GM12878 (cell line): ENCODE results near the gene ACACA. TPM values are rescaled to one million over a fixed set of nuclear protein-coding genes. Genes with fewer than 3 reads are reported as not detected.

Source experiments
- ATAC-seq: fragments of 200-7000 bp; cut with Tn5 transposase; 3 replicates; pipeline ENCODE4 v1.9.1; 2020; ENCODE audit warnings: mild to moderate bottlenecking, moderate library complexity
- BruUV-seq: library from RNA; stranded (reverse); fragments of 400-500 nt; replicated peaks from 2 replicates; lab custom pipeline; 2021; lab: Mats Ljungman, UMichigan
- CTCF ChIA-PET: fragments of 300-600 bp; sonication (Branson Sonifier 250); formaldehyde crosslinking; extraction: SDS; loops from one replicate; lab custom pipeline; 2021; ENCODE audit warnings: inconsistent platforms; lab: Yijun Ruan, JAX
- POLR2A ChIA-PET: fragments of 350-600 bp; formaldehyde crosslinking; extraction: SDS; loops from one replicate; lab custom pipeline; 2021; ENCODE audit warnings: inconsistent platforms; lab: Charles Lee
- RAD21 ChIA-PET: fragments of 300-600 bp; sonication (Branson Sonifier 250); formaldehyde crosslinking; loops from one replicate; lab custom pipeline; 2023; ENCODE audit warnings: antibody characterized with exemption; ENCODE audit not compliant: unreplicated experiment; lab: Charles Lee
- SMC1A ChIA-PET: fragments of 300-600 bp; sonication (Branson Sonifier 250); formaldehyde crosslinking; loops from one replicate; lab custom pipeline; 2023; ENCODE audit not compliant: unreplicated experiment, uncharacterized antibody; lab: Charles Lee
- DNase-seq: peaks from one replicate; pipeline ENCODE4 v3.0.0-alpha.2; 2011; ENCODE audit warnings: low read depth, low spot score
- FAIRE-seq: peaks from 3 replicates; lab custom pipeline; 2011; peaks lifted over from hg19 to GRCh38; lab: Jason Lieb, UNC
- H2AFZ ChIP-seq: 2 replicates; pipeline ENCODE4 v1.6.0; 2011; ENCODE audit warnings: low read depth, low read length, control low read depth; ENCODE audit not compliant: control insufficient read depth
- H3K27ac ChIP-seq: 2 replicates; pipeline ENCODE4 v1.5.1; 2011; ENCODE audit warnings: control low read depth; ENCODE audit not compliant: control insufficient read depth, insufficient read depth
- H3K27me3 ChIP-seq, 2 experiments: replicated peaks in 1 of 2; 2 replicates each; pipeline versions ENCODE4 v1.6.0 to v1.6.1; 2011; ENCODE audit warnings: low read length in 1 of 2; ENCODE audit not compliant: control insufficient read depth in 2 of 2, insufficient read depth in 2 of 2
- H3K36me3 ChIP-seq, 2 experiments: 2 replicates each; pipeline ENCODE4 v1.5.1; 2011; ENCODE audit warnings: low read length in 1 of 2; ENCODE audit not compliant: control insufficient read depth in 2 of 2, insufficient read depth in 2 of 2
- H3K4me1 ChIP-seq: 2 replicates; pipeline ENCODE4 v1.6.1; 2011; ENCODE audit warnings: mild to moderate bottlenecking, low read length, moderate library complexity, mixed read lengths; ENCODE audit not compliant: control insufficient read depth, insufficient read depth
- H3K4me2 ChIP-seq: 2 replicates; pipeline ENCODE4 v1.6.0; 2011; ENCODE audit warnings: control low read depth; ENCODE audit not compliant: control insufficient read depth, insufficient read depth
- H3K4me3 ChIP-seq: fragments of 200-600 bp; sonication (generic); 2 replicates; pipeline ENCODE4 v1.5.1; 2016
- H3K79me2 ChIP-seq: 2 replicates; pipeline ENCODE4 v1.6.0; 2011; ENCODE audit warnings: low read length; ENCODE audit not compliant: control insufficient read depth, insufficient read depth
- H3K9ac ChIP-seq: 2 replicates; pipeline ENCODE4 v1.8.0; 2011; ENCODE audit warnings: low read length, control low read depth, mixed read lengths; ENCODE audit not compliant: control insufficient read depth, insufficient read depth
- H3K9me3 ChIP-seq: replicated peaks from 3 replicates; pipeline ENCODE4 v1.5.1; 2011; ENCODE audit warnings: mild to moderate bottlenecking, low read length; ENCODE audit not compliant: control insufficient read depth, insufficient read depth
- H4K20me1 ChIP-seq: 2 replicates; pipeline ENCODE4 v1.6.0; 2011; ENCODE audit not compliant: control insufficient read depth, insufficient read depth
- ATF3 ChIP-seq: IDR thresholded peaks from 2 replicates; pipeline ENCODE4 v1.6.1; 2011; ENCODE audit warnings: low read depth, mild to moderate bottlenecking, low read length, moderate library complexity, borderline replicate concordance; ENCODE audit errors: extremely low read depth
- ATF7 ChIP-seq: fragments of 450-650 bp; IDR thresholded peaks from 2 replicates; pipeline ENCODE4 v1.6.1; 2016; ENCODE audit warnings: low read depth, mild to moderate bottlenecking
- BRCA1 ChIP-seq: IDR thresholded peaks from 2 replicates; pipeline ENCODE4 v1.6.1; 2011; ENCODE audit warnings: low read depth, low read length, improper control_type of control experiment
- CHD1 ChIP-seq: IDR thresholded peaks from 2 replicates; pipeline ENCODE4 v1.6.1; 2012; ENCODE audit warnings: low read depth, low read length, improper control_type of control experiment
- FOS ChIP-seq: IDR thresholded peaks from 3 replicates; pipeline ENCODE4 v1.6.1; 2011; ENCODE audit warnings: borderline replicate concordance; ENCODE audit not compliant: insufficient read length; ENCODE audit errors: extremely low read depth
- HDAC2 ChIP-seq: fragments of 200-600 bp; sonication (generic); IDR thresholded peaks from 2 replicates; pipeline ENCODE4 v1.6.1; 2017
- MTA3 ChIP-seq: IDR thresholded peaks from 2 replicates; pipeline ENCODE4 v1.6.1; 2012; ENCODE audit warnings: low read length, inconsistent platforms, borderline replicate concordance
- NR2F1 ChIP-seq: fragments of 450-650 bp; conservative IDR thresholded peaks from 2 replicates; pipeline ENCODE4 v1.6.1; 2017; ENCODE audit warnings: mild to moderate bottlenecking
- PBX3 ChIP-seq: IDR thresholded peaks from 2 replicates; pipeline ENCODE4 v1.6.1; 2011; ENCODE audit warnings: mild to moderate bottlenecking, low read depth, low read length, moderate library complexity; ENCODE audit not compliant: insufficient replicate concordance
- POLR2AphosphoS5 ChIP-seq: IDR thresholded peaks from 2 replicates; pipeline ENCODE4 v1.6.1; 2011; ENCODE audit warnings: mild to moderate bottlenecking, low read length, inconsistent platforms
- RELA ChIP-seq: fragments of 450-650 bp; IDR thresholded peaks from 2 replicates; pipeline ENCODE4 v1.8.0; 2014; ENCODE audit warnings: borderline replicate concordance; ENCODE audit not compliant: partially characterized antibody
- SMC3 ChIP-seq: IDR thresholded peaks from 2 replicates; pipeline ENCODE4 v1.6.1; 2011; ENCODE audit warnings: low read length, improper control_type of control experiment, borderline replicate concordance
- YBX1 ChIP-seq: fragments of 450-650 bp; IDR thresholded peaks from 2 replicates; pipeline ENCODE4 v1.6.1; 2016; ENCODE audit warnings: antibody characterized with exemption
- YY1 ChIP-seq: IDR thresholded peaks from 2 replicates; pipeline ENCODE4 v1.6.1; 2011; ENCODE audit warnings: low read depth, mild to moderate bottlenecking, low read length
- WGBS: methylation state at CpG from one replicate; pipeline ENCODE4 v1.1.6; 2016; ENCODE audit warnings: low lambda C conversion rate; ENCODE audit not compliant: insufficient replicate concordance, insufficient coverage; ENCODE audit errors: missing lambda C conversion rate; 5-methylcytosine and 5-hydroxymethylcytosine counted together
- in situ Hi-C: fragments of 300-500 bp; cut with MboI; formaldehyde crosslinking; loops from 9 replicates; pipeline ENCODE4 v1.14.3; 2018; ENCODE audit warnings: mixed read lengths
- intact Hi-C: fragments of 100-400 bp; cut with micrococcal nuclease; formaldehyde crosslinking; loops from one replicate; pipeline ENCODE4 v1.14.2; 2022; ENCODE audit not compliant: unreplicated experiment
- polyA plus RNA-seq, 11 experiments: library from polyadenylated mRNA; depleted of rRNA in 4 of 11; unstranded in 6 of 11; stranded (reverse) in 5 of 11; fragments of >200 nt; fragmentation: Nextera tagmentation in 4 of 11; fragmentation: Illumina TruSeq in 1 of 11; extraction: Ambion mirVana in 4 of 11; extraction: Trizol in 1 of 11; gene quantifications; 1 replicate in 1 of 11; 2 replicates in 10 of 11; pipeline versions ENCODE4 v1.2.1 to v1.2.3, GENCODE V29; 2011 to 2016; ENCODE audit warnings: inconsistent platforms in 2 of 11, missing spikeins in 2 of 11, low read depth in 1 of 11
- total RNA-seq, 4 experiments: library from RNA; depleted of rRNA in 3 of 4; stranded (reverse); fragments of >200 nt in 3 of 4; fragmentation: Illumina TruSeq in 1 of 4; extraction: Trizol in 1 of 4; gene quantifications; 2 replicates each; pipeline versions ENCODE4 v1.2.1 to v1.2.3, GENCODE V29; 2013 to 2021

ACACA gene
- total and polyA plus RNA-seq, 10 of the 15 experiments (the other 5 are each of a cell fraction or from before 2014, with no cell fraction given) = 12.9 to 74.2 (median 32.0) TPM

DNA sequence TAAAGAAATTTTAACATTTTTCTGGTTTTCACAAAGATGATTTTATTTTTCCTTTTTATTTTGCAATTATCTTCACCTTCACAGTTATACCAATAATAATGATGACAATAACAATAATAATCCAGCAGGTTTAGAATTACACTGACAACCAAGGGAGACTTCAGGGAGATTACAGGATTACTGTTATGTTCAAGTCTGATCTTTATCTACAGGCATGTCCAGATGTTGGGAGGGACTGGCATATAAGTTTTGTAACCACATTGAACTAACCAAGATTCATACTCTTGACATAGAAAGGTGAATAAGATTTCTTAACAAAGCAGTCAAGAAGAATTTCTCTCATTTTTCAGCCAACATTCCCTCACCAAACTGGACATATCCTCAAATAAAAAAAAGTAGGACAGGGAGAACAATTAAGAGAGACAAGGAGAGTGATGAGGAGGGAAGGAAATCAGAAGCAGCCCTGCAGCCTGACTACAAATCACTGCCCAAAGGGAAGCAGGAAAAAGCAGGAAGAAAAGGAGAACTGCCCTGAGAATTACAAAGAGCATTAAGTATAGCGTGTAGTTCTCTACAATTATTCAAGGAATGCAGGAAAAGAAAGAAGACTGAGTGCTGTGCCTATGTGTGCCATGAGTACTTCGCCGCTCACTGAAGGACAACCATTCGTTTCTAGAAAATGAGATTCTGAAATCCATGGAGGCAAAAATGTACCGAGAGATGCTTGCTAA is 186.6 kb downstream of the ACACA start:
- TF ChIP-seq RELA = no peak
- no peak for TF ChIP-seq NR2F1
- TF ChIP-seq BRCA1 = no peak
- TF ChIP-seq YY1 = no peak
- intact Hi-C loops = no loop called here
- no peak for ATAC-seq
- no TSS peak for BruUV-seq
- ChIA-PET SMC1A (interaction anchor here (1.4 to 1.6 kb wide), 2 partner anchors 10 to 17 kb away, joined by 3 to 5 read pairs; no protein-coding TSS in a partner anchor), POLR2A (no interaction called here), CTCF (interaction anchor here (1.3 to 1.4 kb wide), 2 partner anchors 10 to 14 kb away, joined by 4 to 6 read pairs; no protein-coding TSS in a partner anchor), RAD21 (no interaction called here)
- no peak overlapping the region for H2AFZ ChIP-seq
- no peaks in the 10 kb centered on the region for H4K20me1 ChIP-seq
- no peaks in the 10 kb centered on the region for H3K79me2 ChIP-seq
- no peak overlapping the region for H3K9ac ChIP-seq
- H3K4me2 ChIP-seq = no peak overlapping the region
- H3K4me1 ChIP-seq = no peaks in the 10 kb centered on the region
- WGBS = 91% methylated on average over 5 of the region's 5 CpGs
- no peaks in the 10 kb centered on the region for H3K27me3 ChIP-seq
- H3K9me3 ChIP-seq = no peaks in the 10 kb centered on the region
- FAIRE-seq = no peak
- no peak for DNase-seq
- peaks cover 0 to 11% of the 10 kb centered on the region in 2 experiments; a peak in 3 of 4 replicates for H3K36me3 ChIP-seq
- in situ Hi-C loops = no loop called here
- H3K27ac ChIP-seq = no peak overlapping the region
- no peak overlapping the region for H3K4me3 ChIP-seq

- Histone ChIP-seq H3K4me2 (no peak overlapping the region), H3K79me2 (no peaks in the 10 kb centered on the region), H4K20me1 (no peaks in the 10 kb centered on the region), H3K9ac (no peak overlapping the region), H3K27ac (no peak overlapping the region), H3K9me3 (no peaks in the 10 kb centered on the region), H3K4me1 (no peaks in the 10 kb centered on the region), H3K4me3 (no peak overlapping the region), H3K36me3 (peaks cover 0 to 11% of the 10 kb centered on the region in 2 experiments; a peak in 2 of 4 replicates), H3K27me3 (no peaks in the 10 kb centered on the region), H2AFZ (no peak overlapping the region)
- ChIA-PET CTCF (interaction anchor here (1.3 to 1.6 kb wide), 5 partner anchors 9 to 122 kb away, joined by 3 to 7 read pairs (median 5); no protein-coding TSS in a partner anchor), RAD21 (interaction anchor here (1.0 kb wide), 1 partner anchor 615 kb away, joined by 3 read pairs; no protein-coding TSS in a partner anchor), POLR2A (no interaction called here), SMC1A (interaction anchor here (0.6 to 1.7 kb wide), 6 partner anchors 9 to 187 kb away, joined by 3 to 5 read pairs (median 3); no protein-coding TSS in a partner anchor)
- FAIRE-seq (no peak), DNase-seq (no peak), ATAC-seq (no peak)
- 97% methylated on average over 2 of the region's 2 CpGs for WGBS
- TF ChIP-seq ATF3 (no peak), CHD1 (no peak), ATF7 (no peak), MTA3 (no peak), SMC3 (no peak), PBX3 (no peak), HDAC2 (no peak), YBX1 (no peak), FOS (no peak), POLR2AphosphoS5 (no peak)
- no TSS peak for BruUV-seq
- in situ Hi-C loops (no loop called here), intact Hi-C loops (no loop called here)
Observed at GRCh38 chr17:37218849-37219248, 187.8 kb downstream of the ACACA start.
